ENCODE data around the gene PRR16.
"Not testable (repeated sequence)": the region's sequence is repeated elsewhere in the genome, so short reads cannot be mapped to it uniquely, and the experiment has no call there.

- TF ChIP-seq POLR2AphosphoS5 (IDR thresholded peaks at IDR 0.05; ENCODE audit: low read depth, low read length); POLR2A (IDR thresholded peaks at IDR 0.05; ENCODE audit: low read depth, low read length); TAF1 (IDR thresholded peaks at IDR 0.05; ENCODE audit: low read depth, low read length); PAX5 (IDR thresholded peaks at IDR 0.05; ENCODE audit: insufficient read depth, low read length, severe bottlenecking): not testable (repeated sequence)
Measured at GRCh38 chr5:120702817-120703538, 238.9 kb downstream of the PRR16 start.
